A549 (cell line): ENCODE measurements around the gene THBS3. TPM values are rescaled to one million over a fixed set of nuclear protein-coding genes. Genes with fewer than 3 reads are reported as not detected.

Experiments
- ATAC-seq, 2 experiments: fragments of 200-7000 bp in 1 of 2; fragments of >200 bp in 1 of 2; cut with Nextera tagmentation in 1 of 2; cut with Tn5 transposase in 1 of 2; 3 replicates each; pipeline versions ENCODE4 v1.8.0 to v1.9.1; 2018 to 2020; ENCODE audit warnings: mild to moderate bottlenecking in 1 of 2, moderate library complexity in 1 of 2
- CTCF ChIA-PET: fragments of 300-600 bp; sonication (Branson Sonifier 250); formaldehyde crosslinking; extraction: SDS; loops from one replicate; lab custom pipeline; 2021; ENCODE audit warnings: antibody characterized with exemption, inconsistent platforms; lab: Yijun Ruan, JAX
- POLR2A ChIA-PET: fragments of 350-600 bp; formaldehyde crosslinking; extraction: SDS; loops from one replicate; lab custom pipeline; 2021; ENCODE audit warnings: antibody characterized with exemption, inconsistent platforms; lab: Yijun Ruan, JAX
- DNase-seq, 2 experiments: peaks; one replicate each; pipeline versions ENCODE4 v3.0.0 to v3.0.0-alpha.2; 2011 to 2016; ENCODE audit warnings: low read depth in 1 of 2, low spot score in 1 of 2
- FAIRE-seq: peaks from 2 replicates; lab custom pipeline; 2011; peaks lifted over from hg19 to GRCh38; lab: Jason Lieb, UNC
- H3K27ac ChIP-seq, 2 experiments: fragments of >200 bp; sonication (Bioruptor Twin); formaldehyde crosslinking; 3 replicates each; pipeline ENCODE4 v1.5.1; 2016 to 2017
- H3K4me1 ChIP-seq: fragments of >200 bp; sonication (Bioruptor Twin); formaldehyde crosslinking; 3 replicates; pipeline ENCODE4 v1.6.1; 2016
- H3K4me2 ChIP-seq: fragments of >200 bp; sonication (Bioruptor Twin); formaldehyde crosslinking; 3 replicates; pipeline ENCODE4 v1.6.1; 2016
- H3K4me3 ChIP-seq: fragments of >200 bp; sonication (Bioruptor Twin); formaldehyde crosslinking; 3 replicates; pipeline ENCODE4 v1.5.1; 2016
- H3K9me3 ChIP-seq: fragments of >200 bp; sonication (Bioruptor Twin); formaldehyde crosslinking; 3 replicates; pipeline ENCODE4 v1.6.1; 2016
- BCL3 ChIP-seq: fragments of >200 bp; sonication (Bioruptor Twin); formaldehyde crosslinking; IDR thresholded peaks from 3 replicates; pipeline ENCODE4 v1.6.1; 2016
- CBX8 ChIP-seq: fragments of 200-600 bp; sonication (generic); IDR thresholded peaks from 2 replicates; pipeline ENCODE4 v1.6.1; 2016
- CEBPB ChIP-seq, 2 experiments: fragments of >200 bp in 1 of 2; sonication (Bioruptor Twin) in 1 of 2; formaldehyde crosslinking in 1 of 2; IDR thresholded peaks; 2 replicates each; pipeline ENCODE4 v1.6.1; 2012 to 2016
- CHD4 ChIP-seq: fragments of 200-600 bp; sonication (generic); IDR thresholded peaks from 2 replicates; pipeline ENCODE4 v1.6.1; 2016; ENCODE audit warnings: antibody characterized with exemption, mild to moderate bottlenecking, borderline replicate concordance
- EHMT2 ChIP-seq: fragments of 200-600 bp; sonication (generic); IDR thresholded peaks from 2 replicates; pipeline ENCODE4 v1.6.1; 2016; ENCODE audit warnings: antibody characterized with exemption, low read depth, mild to moderate bottlenecking, moderate library complexity
- HOXA7 ChIP-seq: fragments of 250-450 bp; sonication (Bioruptor Pico); IDR thresholded peaks from 2 replicates; pipeline ENCODE4 v1.5.0; 2020; ENCODE audit warnings: mild to moderate bottlenecking, moderate library complexity
- HOXB13 ChIP-seq: fragments of 250-450 bp; sonication (Bioruptor Pico); IDR thresholded peaks from 2 replicates; pipeline ENCODE4 v1.5.0; 2020; ENCODE audit warnings: low read depth, mild to moderate bottlenecking, moderate library complexity
- KDM5A ChIP-seq: fragments of 200-600 bp; sonication (generic); IDR thresholded peaks from 2 replicates; pipeline ENCODE4 v1.6.1; 2016; ENCODE audit warnings: antibody characterized with exemption, mild to moderate bottlenecking
- MAZ ChIP-seq: fragments of 150-350 bp; IDR thresholded peaks from 2 replicates; pipeline ENCODE4 v1.6.1; 2014; ENCODE audit warnings: antibody characterized with exemption, low read depth, low read length, borderline replicate concordance
- MYC ChIP-seq: IDR thresholded peaks from 2 replicates; pipeline ENCODE4 v1.6.1; 2012; ENCODE audit warnings: mild to moderate bottlenecking, inconsistent platforms, low read length, improper control_type of control experiment, borderline replicate concordance
- NFE2L2 ChIP-seq: fragments of 150-350 bp; conservative IDR thresholded peaks from 2 replicates; pipeline ENCODE4 v1.6.1; 2014; ENCODE audit warnings: low read length
- NR3C1 ChIP-seq: fragments of >200 bp; sonication (Bioruptor Twin); formaldehyde crosslinking; IDR thresholded peaks from 3 replicates; pipeline ENCODE4 v1.6.1; 2017
- PBX3 ChIP-seq: IDR thresholded peaks from 2 replicates; pipeline ENCODE4 v1.6.1; 2012
- RARB ChIP-seq: fragments of 250-450 bp; sonication (Bioruptor Pico); IDR thresholded peaks from 2 replicates; pipeline ENCODE4 v1.8.0; 2021; ENCODE audit warnings: mild to moderate bottlenecking, moderate library complexity
- RCOR1 ChIP-seq: fragments of 150-350 bp; IDR thresholded peaks from 2 replicates; pipeline ENCODE4 v1.6.1; 2014; ENCODE audit warnings: antibody characterized with exemption, low read length, low read depth
- TP53 ChIP-seq: fragments of 250-450 bp; sonication (Bioruptor Pico); IDR thresholded peaks from 2 replicates; pipeline ENCODE4 v1.5.0; 2021; ENCODE audit warnings: mild to moderate bottlenecking, moderate library complexity
- ZC3H11A ChIP-seq: fragments of 450-650 bp; IDR thresholded peaks from 2 replicates; pipeline ENCODE4 v1.6.1; 2014; ENCODE audit warnings: antibody characterized with exemption, mild to moderate bottlenecking
- WGBS: methylation state at CpG from one replicate; pipeline ENCODE4 v1.1.6; 2017; ENCODE audit errors: missing lambda C conversion rate; 5-methylcytosine and 5-hydroxymethylcytosine counted together
- polyA minus RNA-seq: library from RNA; depleted of rRNA, polyadenylated mRNA; stranded (reverse); fragments of >200 nt; gene quantifications from 2 replicates; pipeline ENCODE4 v1.2.3, GENCODE V29; 2011; rRNA and poly(A)+ RNA removed
- polyA plus RNA-seq, 4 experiments: library from polyadenylated mRNA; depleted of rRNA in 3 of 4; stranded (reverse); fragments of >200 nt; fragmentation: RNase III in 1 of 4; extraction: RNeasy Plus Mini Kit Qiagen cat#74134 plus additional on column Dnase treatment in 1 of 4; gene quantifications; 2 replicates in 3 of 4; 3 replicates in 1 of 4; pipeline ENCODE4 v1.2.3, GENCODE V29; 2011 to 2017
- TF ChIP-seq, protein P1 (sequence below): fragments of 200-600 bp; sonication (generic); IDR thresholded peaks from 2 replicates; pipeline ENCODE4 v1.6.1; 2016; ENCODE audit warnings: antibody characterized with exemption, mild to moderate bottlenecking, moderate library complexity

THBS3 gene
- polyA plus RNA-seq (2011; rRNA removed): 13.8 and 16.2 TPM in 2 replicates
- polyA plus RNA-seq (2012; cell fraction: cytosol; rRNA removed): 9.7 and 10.3 TPM in 2 replicates
- 70.1 and 72.7 TPM in 2 replicates for polyA plus RNA-seq (2012; cell fraction: nucleus; rRNA removed)
- 8.9 to 14.2 TPM (median 12.1 TPM) in 3 replicates for polyA plus RNA-seq (2017; fragmentation: RNase III; extraction: RNeasy Plus Mini Kit Qiagen cat#74134 plus additional on column Dnase treatment)
- polyA minus RNA-seq: 19.8 and 23.0 TPM in 2 replicates

GRCh38 chr1:155207806-155208540 lies at the start of gene THBS3:
Gene THBS3 (minus strand): TSS chr1:155207897. CDS start chr1:155207876, 21 bp downstream.
- Histone ChIP-seq H3K4me1 (peaks cover 23% of the 10 kb centered on the region), H3K9me3 (no peaks in the 10 kb centered on the region), H3K27ac (peak within 1 kb of the TSS; percentile 97 to 99), H3K4me3 (peak within 1 kb of the TSS; percentile 90), H3K4me2 (peak within 1 kb of the TSS; percentile 98)
- DNase-seq (no peak), FAIRE-seq (no peak), ATAC-seq (peak; percentile 2 to 11; a peak in 3 of 6 replicates)
- 54% methylated on average over 17 of the region's 17 CpGs for WGBS
- ChIA-PET CTCF (interaction anchor here (0.7 to 11.7 kb wide), 17 partner anchors 12 to 1550 kb away, joined by 3 to 102 read pairs (median 7); partner anchors contain the start of genes KRTCAP2 and SNAPIN), POLR2A (interaction anchor here (1.4 to 3.2 kb wide), 5 partner anchors 14 to 43 kb away, joined by 4 to 40 read pairs (median 8); partner anchors contain the start of gene KRTCAP2)
- no peak for TF ChIP-seq ZC3H11A
- TF ChIP-seq EHMT2: no peak
- TF ChIP-seq KDM5A: no peak
- no peak for TF ChIP-seq RARB
- no peak for TF ChIP-seq PBX3
- TF ChIP-seq TP53 (CRISPR knock-in tag): no peak
- TF ChIP-seq, protein P1, sequence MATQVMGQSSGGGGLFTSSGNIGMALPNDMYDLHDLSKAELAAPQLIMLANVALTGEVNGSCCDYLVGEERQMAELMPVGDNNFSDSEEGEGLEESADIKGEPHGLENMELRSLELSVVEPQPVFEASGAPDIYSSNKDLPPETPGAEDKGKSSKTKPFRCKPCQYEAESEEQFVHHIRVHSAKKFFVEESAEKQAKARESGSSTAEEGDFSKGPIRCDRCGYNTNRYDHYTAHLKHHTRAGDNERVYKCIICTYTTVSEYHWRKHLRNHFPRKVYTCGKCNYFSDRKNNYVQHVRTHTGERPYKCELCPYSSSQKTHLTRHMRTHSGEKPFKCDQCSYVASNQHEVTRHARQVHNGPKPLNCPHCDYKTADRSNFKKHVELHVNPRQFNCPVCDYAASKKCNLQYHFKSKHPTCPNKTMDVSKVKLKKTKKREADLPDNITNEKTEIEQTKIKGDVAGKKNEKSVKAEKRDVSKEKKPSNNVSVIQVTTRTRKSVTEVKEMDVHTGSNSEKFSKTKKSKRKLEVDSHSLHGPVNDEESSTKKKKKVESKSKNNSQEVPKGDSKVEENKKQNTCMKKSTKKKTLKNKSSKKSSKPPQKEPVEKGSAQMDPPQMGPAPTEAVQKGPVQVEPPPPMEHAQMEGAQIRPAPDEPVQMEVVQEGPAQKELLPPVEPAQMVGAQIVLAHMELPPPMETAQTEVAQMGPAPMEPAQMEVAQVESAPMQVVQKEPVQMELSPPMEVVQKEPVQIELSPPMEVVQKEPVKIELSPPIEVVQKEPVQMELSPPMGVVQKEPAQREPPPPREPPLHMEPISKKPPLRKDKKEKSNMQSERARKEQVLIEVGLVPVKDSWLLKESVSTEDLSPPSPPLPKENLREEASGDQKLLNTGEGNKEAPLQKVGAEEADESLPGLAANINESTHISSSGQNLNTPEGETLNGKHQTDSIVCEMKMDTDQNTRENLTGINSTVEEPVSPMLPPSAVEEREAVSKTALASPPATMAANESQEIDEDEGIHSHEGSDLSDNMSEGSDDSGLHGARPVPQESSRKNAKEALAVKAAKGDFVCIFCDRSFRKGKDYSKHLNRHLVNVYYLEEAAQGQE: no peak
- no peak for TF ChIP-seq RCOR1
- TF ChIP-seq BCL3: no peak
- TF ChIP-seq MYC: no peak
- no peak for TF ChIP-seq CEBPB (IDR thresholded peaks at IDR 0.05)
- no peak for TF ChIP-seq MAZ
- no peak for TF ChIP-seq NR3C1
- TF ChIP-seq CBX8: no peak
- no peak for TF ChIP-seq HOXB13 (CRISPR knock-in tag)

- 92% methylated on average over 20 of the region's 20 CpGs for WGBS
- TF ChIP-seq HOXA7 (CRISPR knock-in tag): no peak
- TF ChIP-seq NFE2L2: no peak
- TF ChIP-seq CHD4: no peak
- no peak for TF ChIP-seq PBX3
- no peaks in the 10 kb centered on the region for H3K9me3 ChIP-seq
- peaks cover 25% of the 10 kb centered on the region for H3K4me1 ChIP-seq
- H3K27ac ChIP-seq: peak overlapping the region in 1 of 2 experiments; percentile 97; a peak in 4 of 6 replicates
- H3K4me2 ChIP-seq: peak overlapping the region; percentile 88
- POLR2A ChIA-PET: interaction anchor here (0.6 kb wide), 1 partner anchor 17 kb away, joined by 3 read pairs; the partner anchor contains the start of gene CLK2
- no peak for DNase-seq
- peak in 1 of 2 experiments; percentile 5; a peak in 3 of 6 replicates for ATAC-seq
- CTCF ChIA-PET: interaction anchor here (0.6 to 2.2 kb wide), 11 partner anchors 8 to 1487 kb away, joined by 3 to 7 read pairs (median 4); partner anchors contain the start of genes CLK2 and HCN3
- FAIRE-seq: no peak
- peak overlapping the region; percentile 76 for H3K4me3 ChIP-seq
These were observed 48.6 kb upstream of the THBS3 start for GRCh38 chr1:155256058-155256852.
